Tibial nerve (tissue), 3 donors: ENCODE measurements around the gene VILL.

Experiments used
- POLR2A ChIP-seq, 2 donors: fragments of 450-650 bp; IDR thresholded peaks; one replicate each; pipeline ENCODE4 v1.6.1; 2017; ENCODE audit warnings: antibody characterized with exemption in 2 of 2, mild to moderate bottlenecking in 2 of 2, moderate library complexity in 2 of 2
- TF ChIP-seq, protein P1 (sequence below), 5 experiments: fragments of 200-600 bp in 3 of 5; fragments of 450-650 bp in 2 of 5; sonication (generic) in 3 of 5; IDR thresholded peaks; one replicate each; pipeline ENCODE4 v1.5.1; 2016 to 2019; ENCODE audit warnings: antibody characterized with exemption in 5 of 5, mild to moderate bottlenecking in 3 of 5, moderate library complexity in 2 of 5

DNA sequence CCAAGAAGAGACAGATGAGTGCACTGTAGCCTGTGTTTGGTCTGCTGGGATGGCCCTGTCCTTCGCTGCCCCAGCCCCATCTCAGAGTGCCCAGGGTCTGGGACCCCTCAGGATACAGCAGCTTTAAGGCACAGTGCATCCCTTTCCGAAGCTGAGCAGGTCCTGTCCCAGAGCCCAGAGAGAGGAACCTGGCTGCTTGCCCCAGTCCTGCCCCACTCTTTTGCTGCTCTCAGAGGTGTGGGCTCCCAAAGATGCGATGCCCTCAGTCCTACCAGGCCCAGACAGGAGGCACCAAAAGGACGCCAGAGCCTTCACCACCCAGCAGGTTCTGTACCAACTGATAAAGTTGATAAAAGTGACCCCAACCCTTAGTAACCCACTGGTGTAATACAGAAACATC, 30.6 kb downstream of the VILL start:
- TF ChIP-seq, protein P1, sequence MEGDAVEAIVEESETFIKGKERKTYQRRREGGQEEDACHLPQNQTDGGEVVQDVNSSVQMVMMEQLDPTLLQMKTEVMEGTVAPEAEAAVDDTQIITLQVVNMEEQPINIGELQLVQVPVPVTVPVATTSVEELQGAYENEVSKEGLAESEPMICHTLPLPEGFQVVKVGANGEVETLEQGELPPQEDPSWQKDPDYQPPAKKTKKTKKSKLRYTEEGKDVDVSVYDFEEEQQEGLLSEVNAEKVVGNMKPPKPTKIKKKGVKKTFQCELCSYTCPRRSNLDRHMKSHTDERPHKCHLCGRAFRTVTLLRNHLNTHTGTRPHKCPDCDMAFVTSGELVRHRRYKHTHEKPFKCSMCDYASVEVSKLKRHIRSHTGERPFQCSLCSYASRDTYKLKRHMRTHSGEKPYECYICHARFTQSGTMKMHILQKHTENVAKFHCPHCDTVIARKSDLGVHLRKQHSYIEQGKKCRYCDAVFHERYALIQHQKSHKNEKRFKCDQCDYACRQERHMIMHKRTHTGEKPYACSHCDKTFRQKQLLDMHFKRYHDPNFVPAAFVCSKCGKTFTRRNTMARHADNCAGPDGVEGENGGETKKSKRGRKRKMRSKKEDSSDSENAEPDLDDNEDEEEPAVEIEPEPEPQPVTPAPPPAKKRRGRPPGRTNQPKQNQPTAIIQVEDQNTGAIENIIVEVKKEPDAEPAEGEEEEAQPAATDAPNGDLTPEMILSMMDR (IDR thresholded peaks at IDR 0.05), result no peak
- TF ChIP-seq POLR2A (IDR thresholded peaks at IDR 0.05), result no peak
